NCI-H748 treated with DMSO at 0.1 percent for 48 hours (cell line): ENCODE measurements around the gene PTX4.
"Not testable (repeated sequence)": the region's sequence is repeated elsewhere in the genome, so short reads cannot be mapped to it uniquely, and the experiment has no call there.

ENCODE experiments used
- DNase-seq: peaks from one replicate; lab custom pipeline; 2025; lab: John Stamatoyannopoulos, UW

The PTX4 gene

GRCh38 chr16:1443403-1443973, 45.3 kb downstream of the PTX4 start:
- no peak for DNase-seq

- no peak for DNase-seq
These were observed 46.0 kb downstream of the PTX4 start for GRCh38 chr16:1442697-1443096.

GRCh38 chr16:1441391-1441829, 47.3 kb downstream of the PTX4 start:
- no peak for DNase-seq

- not testable (repeated sequence) for DNase-seq
These were observed 49.1 kb downstream of the PTX4 start for GRCh38 chr16:1439699-1440074.

- DNase-seq, result no peak
These were observed 49.6 kb downstream of the PTX4 start for GRCh38 chr16:1439058-1439698.

DNA sequence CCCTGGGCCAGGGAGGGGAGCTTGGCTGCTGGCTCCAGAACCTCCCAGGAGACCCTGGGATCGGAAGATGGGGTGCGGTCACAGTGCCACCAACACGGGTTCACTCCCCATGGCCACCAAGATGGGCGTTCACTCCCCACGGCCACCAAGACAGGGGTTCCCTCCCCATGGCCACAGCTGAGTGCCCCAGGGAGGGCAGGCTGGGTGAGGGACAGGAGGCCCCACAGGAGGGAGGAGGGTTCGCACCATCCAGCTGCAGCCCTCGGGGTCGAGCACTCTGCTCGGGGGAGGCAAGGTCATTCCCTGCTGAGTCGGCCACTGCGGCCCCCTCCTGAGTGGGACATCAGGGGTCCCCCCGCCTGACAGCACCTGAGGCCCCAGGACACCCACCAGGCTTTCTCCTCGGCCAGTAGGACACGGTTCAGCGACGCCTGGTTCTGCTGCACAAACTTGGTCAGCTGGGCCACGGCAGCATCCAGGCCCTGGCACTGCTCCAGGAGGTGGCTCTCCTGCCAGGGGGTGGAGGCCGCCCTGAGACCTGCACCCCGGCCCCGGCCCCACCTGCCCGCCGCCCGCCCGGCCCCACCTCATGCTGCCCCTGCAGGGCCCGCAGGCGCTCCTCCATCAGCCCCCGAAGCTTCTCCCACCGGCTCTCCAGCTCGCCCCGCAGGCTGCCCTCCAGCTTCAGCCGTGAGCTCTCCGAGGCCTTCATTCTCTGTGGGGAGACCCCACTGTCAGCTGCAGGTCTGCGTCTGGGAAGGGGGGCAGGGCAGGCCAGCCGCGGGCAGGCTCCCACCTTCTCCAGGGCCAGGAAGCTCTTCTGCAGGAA, 50.3 kb downstream of the PTX4 start:
- no peak for DNase-seq

- no peak for DNase-seq
These were observed 51.1 kb downstream of the PTX4 start for GRCh38 chr16:1437606-1438005.

DNA sequence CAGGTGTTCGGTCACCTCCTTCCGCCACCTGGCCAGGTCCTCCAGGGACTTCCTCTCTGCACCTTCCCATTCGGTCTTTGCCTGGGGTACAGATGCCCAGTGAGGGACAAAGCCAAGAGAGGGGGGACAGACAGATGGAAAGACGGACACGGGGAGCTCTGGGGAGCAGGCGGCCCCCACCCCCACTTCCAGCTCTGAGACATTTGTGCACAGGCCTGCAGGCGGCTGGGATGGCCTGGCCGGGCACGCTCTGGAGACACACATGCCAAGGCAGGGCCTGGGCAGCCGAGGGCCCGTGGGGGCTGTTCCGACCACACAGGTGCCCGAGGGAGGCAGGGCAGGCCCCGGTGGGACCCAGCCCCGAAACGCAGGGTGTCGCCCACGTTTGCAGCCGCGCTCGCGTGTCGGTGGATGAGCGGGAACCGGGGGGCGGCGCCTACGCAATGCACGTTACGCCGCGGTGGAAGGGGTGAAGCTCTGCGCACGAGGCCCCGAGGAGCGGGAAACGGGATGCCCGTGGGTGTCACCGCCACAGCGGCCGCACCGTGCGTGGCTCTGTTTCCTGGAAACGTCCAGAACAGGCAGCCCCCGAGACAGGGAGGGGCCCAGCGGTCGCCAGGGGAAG, 51.9 kb downstream of the PTX4 start:
- no peak for DNase-seq

DNA sequence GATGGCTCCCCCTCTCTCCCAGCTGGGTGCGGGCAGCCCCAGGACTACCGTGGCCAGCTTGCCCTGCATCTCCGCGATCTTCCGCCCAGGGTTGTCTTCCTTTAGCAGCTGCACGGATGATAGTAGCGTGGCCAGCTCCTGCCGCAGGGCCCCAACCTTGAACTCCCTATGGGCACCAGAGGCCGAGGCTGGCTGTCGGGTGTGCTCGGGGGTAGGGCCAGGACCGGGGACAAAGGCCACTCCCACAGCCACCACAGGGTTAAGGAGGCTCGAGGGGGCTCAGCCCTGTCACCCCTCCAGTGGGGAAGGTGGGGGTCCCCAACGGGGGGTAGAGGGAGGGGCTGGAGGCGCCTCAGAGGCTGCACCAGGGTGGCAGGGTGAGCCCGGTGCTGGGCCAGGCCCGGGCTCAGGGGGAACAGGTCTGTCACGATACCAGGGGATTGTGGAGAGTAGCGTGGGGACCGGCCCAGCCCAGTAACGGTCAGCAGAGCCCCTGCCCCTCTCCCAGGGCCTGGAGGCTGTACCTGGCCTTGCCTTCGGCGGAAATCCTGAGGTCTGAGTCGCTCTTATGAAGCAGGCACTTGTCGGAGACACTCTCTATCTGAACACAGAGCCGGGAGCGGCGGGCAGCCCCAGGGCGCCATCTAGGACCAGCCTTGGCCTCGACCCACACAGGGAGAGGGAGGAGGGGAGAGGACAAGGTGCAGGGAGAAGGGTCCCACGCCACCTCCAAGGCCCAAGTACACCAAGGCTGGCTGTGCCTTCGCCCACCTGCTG, 52.6 kb downstream of the PTX4 start:
- DNase-seq, result no peak
